ENCODE results near the gene OR6S1. TPM values are rescaled to one million over a fixed set of nuclear protein-coding genes. Genes with fewer than 3 reads are reported as not detected.
A peak's percentile ranks its signal among the peaks of the same experiment; 100 is the strongest.

The OR6S1 gene
- total RNA-seq, 3 donors from 2014 or later (not counting 1 experiment from before 2014, with no cell fraction given) = not detected

- DNase-seq (no peak), ATAC-seq (no peak)
- TF ChIP-seq CTCF (IDR thresholded peaks at IDR 0.05) = no peak
- peaks cover 6% of the 10 kb centered on the region in 2 donors for H3K4me1 Mint-ChIP-seq
- Histone ChIP-seq H3K36me3 (ENCODE audit: control insufficient read depth, insufficient read depth, low read length) (no peaks in the 10 kb centered on the region), H3K9me3 (ENCODE audit: control insufficient read depth, insufficient read depth, low read length) (no peaks in the 10 kb centered on the region), H3K27me3 (ENCODE audit: control insufficient read depth, insufficient read depth, low read length) (no peaks in the 10 kb centered on the region), H3K4me1 (ENCODE audit: control insufficient read depth, insufficient read depth, low read length) (peaks cover 15% of the 10 kb centered on the region), H3K4me3 (ENCODE audit: low read length) (no peak overlapping the region), H3K27ac (ENCODE audit: low read length) (no peak overlapping the region)
- H3K36me3 Mint-ChIP-seq = no peaks in the 10 kb centered on the region
- H3K4me3 Mint-ChIP-seq = no peak overlapping the region
- H3K27me3 Mint-ChIP-seq (ENCODE audit: low read depth in 2 of 2) = no peaks in the 10 kb centered on the region
- intact Hi-C loops (cut with micrococcal nuclease) = no loop called here
- H3K27ac Mint-ChIP-seq = no peak overlapping the region
- H3K9me3 Mint-ChIP-seq = no peaks in the 10 kb centered on the region
- 96% methylated on average over 5 of the region's 5 CpGs for WGBS (ENCODE audit: insufficient coverage)
These were observed 46.1 kb upstream of the OR6S1 start for GRCh38 chr14:20687362-20688166.

GRCh38 chr14:20686386-20687143, 45.1 kb upstream of the OR6S1 start:
- Mint-ChIP-seq H3K4me1 (peaks cover 6% of the 10 kb centered on the region in 2 donors), H3K9me3 (no peaks in the 10 kb centered on the region), H3K27ac (no peak overlapping the region), H3K4me3 (no peak overlapping the region), H3K36me3 (no peaks in the 10 kb centered on the region), H3K27me3 (ENCODE audit: low read depth in 2 of 2) (no peaks in the 10 kb centered on the region)
- WGBS (ENCODE audit: insufficient coverage) = 76% methylated on average over 5 of the region's 7 CpGs
- no peaks in the 10 kb centered on the region for H3K36me3 ChIP-seq (ENCODE audit: control insufficient read depth, insufficient read depth, low read length)
- no peak for TF ChIP-seq CTCF (IDR thresholded peaks at IDR 0.05)
- intact Hi-C loops (cut with micrococcal nuclease) = no loop called here
- ATAC-seq (no peak), DNase-seq (no peak)
- no peaks in the 10 kb centered on the region for H3K9me3 ChIP-seq (ENCODE audit: control insufficient read depth, insufficient read depth, low read length)
- H3K4me1 ChIP-seq (ENCODE audit: control insufficient read depth, insufficient read depth, low read length) = peaks cover 24% of the 10 kb centered on the region
- H3K4me3 ChIP-seq (ENCODE audit: low read length) = no peak overlapping the region
- no peaks in the 10 kb centered on the region for H3K27me3 ChIP-seq (ENCODE audit: control insufficient read depth, insufficient read depth, low read length)
- no peak overlapping the region for H3K27ac ChIP-seq (ENCODE audit: low read length)

GRCh38 chr14:20684662-20685456, 43.4 kb upstream of the OR6S1 start:
- intact Hi-C loops (cut with micrococcal nuclease) = loop anchor here (5.0 kb wide), 2 partner anchors 273 to 378 kb away; partner anchors contain the start of genes TEP1 and TTC5
- no peak for TF ChIP-seq CTCF (IDR thresholded peaks at IDR 0.05)
- peak overlapping the region; percentile 95 for H3K4me3 ChIP-seq (ENCODE audit: low read length)
- no peaks in the 10 kb centered on the region for H3K9me3 ChIP-seq (ENCODE audit: control insufficient read depth, insufficient read depth, low read length)
- H3K4me1 ChIP-seq (ENCODE audit: control insufficient read depth, insufficient read depth, low read length) = peaks cover 40% of the 10 kb centered on the region
- 47% methylated on average over 20 of the region's 22 CpGs for WGBS (ENCODE audit: insufficient coverage)
- H3K27me3 Mint-ChIP-seq (ENCODE audit: low read depth in 2 of 2) = no peaks in the 10 kb centered on the region
- no peak overlapping the region for H3K4me3 Mint-ChIP-seq
- no peaks in the 10 kb centered on the region for H3K9me3 Mint-ChIP-seq
- H3K27me3 ChIP-seq (ENCODE audit: control insufficient read depth, insufficient read depth, low read length) = no peaks in the 10 kb centered on the region
- no peak overlapping the region for H3K27ac Mint-ChIP-seq
- H3K27ac ChIP-seq (ENCODE audit: low read length) = peak overlapping the region; percentile 99
- DNase-seq (no peak), ATAC-seq (no peak)
- no peaks in the 10 kb centered on the region for H3K36me3 Mint-ChIP-seq
- H3K4me1 Mint-ChIP-seq = no peaks in the 10 kb centered on the region
- no peaks in the 10 kb centered on the region for H3K36me3 ChIP-seq (ENCODE audit: control insufficient read depth, insufficient read depth, low read length)

Measured in natural killer cell (primary cell).